Natural killer cell (primary cell): Measurements from ENCODE around the gene PCDH1. TPM values are rescaled to one million over a fixed set of nuclear protein-coding genes. Genes with fewer than 3 reads are reported as not detected.

Experiments used
- ATAC-seq, 3 donors: fragments of 150-1000 bp in 2 of 3; fragments of 200-7000 bp in 1 of 3; cut with Tn5 transposase; 1 replicate in 1 of 3; 2 replicates in 2 of 3; pipeline ENCODE4 v1.10.0; 2021; ENCODE audit warnings: mild to moderate bottlenecking in 2 of 3, moderate library complexity in 2 of 3
- DNase-seq, 2 donors: peaks; one replicate each; pipeline versions ENCODE4 v3.0.0 to v3.0.0-alpha.2; 2013 to 2021; ENCODE audit warnings: mixed read lengths in 1 of 2
- H3K27ac ChIP-seq: one replicate; pipeline ENCODE4 v1.5.1; 2013; ENCODE audit warnings: mild to moderate bottlenecking, low read length
- H3K27me3 ChIP-seq: one replicate; pipeline ENCODE4 v1.6.1; 2013; ENCODE audit warnings: low read length; ENCODE audit not compliant: control insufficient read depth, insufficient read depth
- H3K36me3 ChIP-seq: one replicate; pipeline ENCODE4 v1.6.1; 2013; ENCODE audit warnings: low read length; ENCODE audit not compliant: control insufficient read depth, insufficient read depth
- H3K4me1 ChIP-seq: one replicate; pipeline ENCODE4 v1.6.1; 2013; ENCODE audit warnings: low read length; ENCODE audit not compliant: control insufficient read depth, insufficient read depth
- H3K4me3 ChIP-seq: one replicate; pipeline ENCODE4 v1.5.1; 2013; ENCODE audit warnings: low read length
- H3K9me3 ChIP-seq: one replicate; pipeline ENCODE4 v1.6.1; 2013; ENCODE audit warnings: low read length; ENCODE audit not compliant: control insufficient read depth, insufficient read depth
- H3K27ac Mint-ChIP-seq, 2 donors: one replicate each; pipeline ENCODE4 v1.8.0; 2022; ENCODE audit warnings: mild to moderate bottlenecking in 2 of 2, mixed read lengths in 2 of 2, moderate library complexity in 1 of 2
- H3K27me3 Mint-ChIP-seq, 2 donors: one replicate each; pipeline ENCODE4 v1.8.0; 2022; ENCODE audit warnings: low read depth in 2 of 2, mixed read lengths in 2 of 2
- H3K36me3 Mint-ChIP-seq: one replicate; pipeline ENCODE4 v1.8.0; 2022; ENCODE audit warnings: mixed read lengths
- H3K4me1 Mint-ChIP-seq, 2 donors: one replicate each; pipeline ENCODE4 v1.8.0; 2022; ENCODE audit warnings: mixed read lengths in 2 of 2
- H3K4me3 Mint-ChIP-seq: one replicate; pipeline ENCODE4 v1.8.0; 2022; ENCODE audit warnings: mild to moderate bottlenecking, moderate library complexity, mixed read lengths
- H3K9me3 Mint-ChIP-seq, 2 donors: one replicate each; pipeline ENCODE4 v1.8.0; 2022; ENCODE audit warnings: mixed read lengths in 2 of 2
- CTCF ChIP-seq: fragments of 200-600 bp; IDR thresholded peaks from one replicate; pipeline ENCODE4 v1.8.0; 2022; ENCODE audit warnings: antibody characterized with exemption
- WGBS: methylation state at CpG from one replicate; pipeline ENCODE4 v1.1.7; 2013; ENCODE audit warnings: missing lambda C conversion rate; ENCODE audit not compliant: insufficient coverage; 5-methylcytosine and 5-hydroxymethylcytosine counted together
- intact Hi-C: fragments of 100-400 bp; cut with micrococcal nuclease; formaldehyde crosslinking; loops from one replicate; pipeline ENCODE4 v1.14.2; 2022
- total RNA-seq, 4 donors: library from RNA; stranded (reverse); fragments of 120-200 nt in 1 of 4; gene quantifications; one replicate each; pipeline versions ENCODE4 v1.2.3 to v1.2.4, GENCODE V29; 2013 to 2022

Gene PCDH1
- total RNA-seq, 3 donors from 2014 or later (not counting 1 experiment from before 2014, with no cell fraction given): 19.2 to 39.2 (median 32.1) TPM

DNA sequence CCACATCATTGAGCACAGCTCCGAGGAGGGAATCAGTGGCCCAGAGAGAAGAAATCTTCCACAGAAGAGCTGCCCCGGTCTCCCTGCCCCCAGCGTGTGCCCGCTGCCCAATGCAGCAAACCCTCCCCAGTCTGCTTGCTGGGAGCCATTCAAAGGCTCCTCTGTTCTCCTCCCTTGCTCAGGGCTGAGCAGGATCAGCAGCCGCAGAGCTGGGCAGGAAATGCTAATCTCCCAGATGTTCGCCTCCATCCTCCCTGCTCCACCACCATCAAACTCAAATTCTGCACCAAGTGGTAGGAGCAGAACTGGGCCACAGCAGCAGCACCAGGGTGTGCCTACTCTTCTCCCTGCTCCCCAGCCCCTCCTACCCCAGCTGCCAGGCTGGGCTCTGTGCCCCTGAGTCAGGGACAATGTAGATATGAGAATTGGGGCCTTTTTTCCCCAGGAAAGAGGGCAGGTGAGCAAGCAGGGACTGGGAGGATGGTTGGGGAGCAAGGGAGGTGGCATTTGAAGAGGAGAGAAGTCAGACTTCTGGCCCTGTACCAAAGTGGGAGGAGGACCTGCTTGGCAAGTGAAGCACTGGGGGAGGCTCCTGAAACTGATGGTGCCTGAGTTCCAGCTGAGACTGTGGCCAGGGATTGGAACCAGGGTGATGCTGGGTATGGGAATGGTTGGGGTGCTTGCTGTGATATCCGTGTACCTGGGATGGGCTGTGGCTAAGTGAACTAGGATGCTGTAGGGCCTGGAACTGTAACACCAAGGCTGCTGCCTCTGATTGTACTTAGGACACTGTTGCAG lies 1.9 kb upstream of the PCDH1 start:
- Histone ChIP-seq H3K27me3 (peaks cover 65% of the 10 kb centered on the region), H3K36me3 (no peaks in the 10 kb centered on the region), H3K9me3 (no peaks in the 10 kb centered on the region), H3K4me1 (peaks cover 38% of the 10 kb centered on the region), H3K4me3 (no peak overlapping the region), H3K27ac (no peak overlapping the region)
- intact Hi-C loops: loop anchor here (1.0 to 5.0 kb wide), 5 partner anchors 68 to 187 kb away; partner anchors contain the start of gene RNF14
- H3K9me3 Mint-ChIP-seq: no peaks in the 10 kb centered on the region
- peak overlapping the region; percentile 47 to 82 for H3K27ac Mint-ChIP-seq
- peaks cover 25 to 42% of the 10 kb centered on the region in 2 donors for H3K4me1 Mint-ChIP-seq
- peaks cover 42 to 46% of the 10 kb centered on the region in 2 donors for H3K27me3 Mint-ChIP-seq
- H3K36me3 Mint-ChIP-seq: no peaks in the 10 kb centered on the region
- TF ChIP-seq CTCF: no peak
- no peak for ATAC-seq
- DNase-seq: no peak
- 26% methylated on average over 7 of the region's 7 CpGs for WGBS
- no peak overlapping the region for H3K4me3 Mint-ChIP-seq

- DNase-seq: no peak
- intact Hi-C loops: loop anchor here (1.0 to 5.0 kb wide), 5 partner anchors 67 to 187 kb away; partner anchors contain the start of gene RNF14
- Histone ChIP-seq H3K4me3 (no peak overlapping the region), H3K36me3 (no peaks in the 10 kb centered on the region), H3K27ac (no peak overlapping the region), H3K27me3 (peaks cover 61% of the 10 kb centered on the region), H3K9me3 (no peaks in the 10 kb centered on the region), H3K4me1 (peaks cover 38% of the 10 kb centered on the region)
- TF ChIP-seq CTCF: peak; percentile 64
- 0% methylated on average over 1 of the region's 2 CpGs for WGBS
- H3K4me3 Mint-ChIP-seq: peak overlapping the region; percentile 80
- no peak for ATAC-seq
- H3K9me3 Mint-ChIP-seq: no peaks in the 10 kb centered on the region
- H3K36me3 Mint-ChIP-seq: no peaks in the 10 kb centered on the region
- peaks cover 32 to 49% of the 10 kb centered on the region in 2 donors for H3K4me1 Mint-ChIP-seq
- peak overlapping the region; percentile 47 to 82 for H3K27ac Mint-ChIP-seq
- H3K27me3 Mint-ChIP-seq: peaks cover 35 to 46% of the 10 kb centered on the region in 2 donors
Observed at GRCh38 chr5:141879426-141879759, 1.2 kb upstream of the PCDH1 start.

DNA sequence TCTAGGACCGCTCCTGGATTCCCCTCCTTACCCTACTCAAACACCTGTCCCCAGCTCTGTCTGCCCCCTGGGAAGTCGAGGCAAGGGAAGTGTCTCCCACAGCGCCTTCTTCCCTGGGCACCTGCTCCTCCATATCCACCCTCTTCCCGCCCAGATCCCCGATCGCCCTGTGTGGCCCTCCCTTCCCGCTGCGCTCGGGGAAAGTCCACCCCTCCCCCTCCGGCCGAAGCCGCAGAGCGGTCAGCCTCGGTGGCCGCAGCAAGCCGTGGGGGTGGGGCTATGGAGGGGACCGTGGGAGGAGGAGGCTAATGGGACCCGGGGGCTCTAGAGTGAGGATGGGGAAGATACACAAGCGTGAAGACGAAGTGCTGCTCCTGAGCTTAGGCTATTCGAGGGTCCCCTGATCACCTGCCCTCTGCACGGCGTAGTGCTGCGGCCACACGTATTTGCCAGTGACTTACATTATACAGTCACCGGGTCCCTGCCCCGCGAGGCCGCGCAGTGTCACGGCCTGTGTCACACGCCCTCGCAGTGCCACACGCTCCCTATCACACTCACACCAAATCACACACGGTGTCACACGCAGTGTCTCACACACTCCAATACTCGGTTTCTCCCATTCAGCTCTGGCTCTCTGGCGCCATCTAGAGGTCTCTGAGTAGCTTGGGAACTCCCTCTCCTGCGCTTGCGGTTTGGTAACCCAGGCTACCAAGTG lies 658 bp upstream of the PCDH1 start:
- Histone ChIP-seq H3K27ac (peak overlapping the region; percentile 23), H3K27me3 (peaks cover 58% of the 10 kb centered on the region)
- 1% methylated on average over 36 of the region's 40 CpGs for WGBS

More for the DNA sequence above, 658 bp upstream of the PCDH1 start:
- intact Hi-C loops: loop anchor here (1.0 to 5.0 kb wide), 5 partner anchors 67 to 186 kb away; partner anchors contain the start of gene RNF14
- Mint-ChIP-seq H3K4me1 (peaks cover 38 to 55% of the 10 kb centered on the region in 2 donors), H3K36me3 (no peaks in the 10 kb centered on the region), H3K9me3 (no peaks in the 10 kb centered on the region), H3K27me3 (peaks cover 30 to 47% of the 10 kb centered on the region in 2 donors), H3K27ac (peak overlapping the region; percentile 47 to 82), H3K4me3 (peak overlapping the region; percentile 80)
- peak; percentile 95 for TF ChIP-seq CTCF
- ATAC-seq (peak; percentile 69 to 83 (median 72)), DNase-seq (peak; percentile 85 to 98)
- peak overlapping the region; percentile 52 for H3K4me3 ChIP-seq
- peaks cover 38% of the 10 kb centered on the region for H3K4me1 ChIP-seq
- H3K36me3 ChIP-seq: no peaks in the 10 kb centered on the region
- no peaks in the 10 kb centered on the region for H3K9me3 ChIP-seq
